PFSK-1 (cell line): Measurements from ENCODE around the gene FAM53B.

Experiments used
- FOXP2 ChIP-seq: optimal IDR thresholded peaks from 2 replicates; pipeline ENCODE3; 2011; ENCODE audit warnings: borderline replicate concordance, control low read depth, inconsistent platforms; ENCODE audit not compliant: insufficient read depth; ENCODE audit errors: extremely low read length, extremely low read depth
- POLR2AphosphoS5 ChIP-seq: IDR thresholded peaks from 2 replicates; pipeline ENCODE4 v1.6.1; 2012; ENCODE audit warnings: low read depth, mild to moderate bottlenecking, control low read depth, low read length, moderate library complexity
- SIN3A ChIP-seq: IDR thresholded peaks from 2 replicates; pipeline ENCODE4 v1.6.1; 2012; ENCODE audit warnings: mild to moderate bottlenecking, low read length, moderate library complexity, borderline replicate concordance; ENCODE audit not compliant: insufficient read depth
- TAF1 ChIP-seq: IDR thresholded peaks from 2 replicates; pipeline ENCODE4 v1.6.1; 2012; ENCODE audit warnings: low read length, control low read depth, borderline replicate concordance; ENCODE audit not compliant: insufficient read depth
- TF ChIP-seq, protein P1 (sequence below), 2 experiments: IDR thresholded peaks; 2 replicates each; pipeline versions ENCODE4 v1.6.1 to v1.8.0; 2011 to 2012; ENCODE audit warnings: low read depth in 2 of 2, low read length in 2 of 2, control low read depth in 1 of 2, inconsistent platforms in 1 of 2, mild to moderate bottlenecking in 1 of 2, moderate library complexity in 1 of 2; ENCODE audit not compliant: insufficient read depth in 1 of 2

Gene FAM53B

DNA sequence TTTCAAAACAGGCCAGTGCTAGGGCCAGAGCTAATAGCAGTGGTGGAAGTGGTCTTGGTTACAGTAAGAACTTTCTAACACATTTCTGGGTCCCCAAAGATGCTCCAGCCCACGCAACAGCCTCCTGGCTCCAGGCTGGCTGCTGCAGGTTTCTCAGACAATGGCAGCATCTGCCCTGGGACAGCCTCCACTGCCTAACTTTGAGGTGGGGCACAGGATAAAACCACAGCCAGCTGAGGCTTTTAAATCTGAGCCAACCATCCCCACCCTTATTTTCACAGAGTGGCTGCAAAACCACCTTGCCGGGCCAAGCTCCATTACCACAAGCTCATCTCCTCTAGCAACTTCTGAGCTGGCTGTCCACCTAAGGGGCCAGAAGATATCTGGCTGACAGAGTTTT lies 84.8 kb downstream of the FAM53B start:
- TF ChIP-seq TAF1 (no peak), FOXP2 (no peak), SIN3A (no peak), POLR2AphosphoS5 (no peak)
- TF ChIP-seq, protein P1, sequence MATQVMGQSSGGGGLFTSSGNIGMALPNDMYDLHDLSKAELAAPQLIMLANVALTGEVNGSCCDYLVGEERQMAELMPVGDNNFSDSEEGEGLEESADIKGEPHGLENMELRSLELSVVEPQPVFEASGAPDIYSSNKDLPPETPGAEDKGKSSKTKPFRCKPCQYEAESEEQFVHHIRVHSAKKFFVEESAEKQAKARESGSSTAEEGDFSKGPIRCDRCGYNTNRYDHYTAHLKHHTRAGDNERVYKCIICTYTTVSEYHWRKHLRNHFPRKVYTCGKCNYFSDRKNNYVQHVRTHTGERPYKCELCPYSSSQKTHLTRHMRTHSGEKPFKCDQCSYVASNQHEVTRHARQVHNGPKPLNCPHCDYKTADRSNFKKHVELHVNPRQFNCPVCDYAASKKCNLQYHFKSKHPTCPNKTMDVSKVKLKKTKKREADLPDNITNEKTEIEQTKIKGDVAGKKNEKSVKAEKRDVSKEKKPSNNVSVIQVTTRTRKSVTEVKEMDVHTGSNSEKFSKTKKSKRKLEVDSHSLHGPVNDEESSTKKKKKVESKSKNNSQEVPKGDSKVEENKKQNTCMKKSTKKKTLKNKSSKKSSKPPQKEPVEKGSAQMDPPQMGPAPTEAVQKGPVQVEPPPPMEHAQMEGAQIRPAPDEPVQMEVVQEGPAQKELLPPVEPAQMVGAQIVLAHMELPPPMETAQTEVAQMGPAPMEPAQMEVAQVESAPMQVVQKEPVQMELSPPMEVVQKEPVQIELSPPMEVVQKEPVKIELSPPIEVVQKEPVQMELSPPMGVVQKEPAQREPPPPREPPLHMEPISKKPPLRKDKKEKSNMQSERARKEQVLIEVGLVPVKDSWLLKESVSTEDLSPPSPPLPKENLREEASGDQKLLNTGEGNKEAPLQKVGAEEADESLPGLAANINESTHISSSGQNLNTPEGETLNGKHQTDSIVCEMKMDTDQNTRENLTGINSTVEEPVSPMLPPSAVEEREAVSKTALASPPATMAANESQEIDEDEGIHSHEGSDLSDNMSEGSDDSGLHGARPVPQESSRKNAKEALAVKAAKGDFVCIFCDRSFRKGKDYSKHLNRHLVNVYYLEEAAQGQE (IDR thresholded peaks at IDR 0.05; ENCODE audit: insufficient read depth in 1 of 2, low read depth in 2 of 2, low read length in 2 of 2) = no peak

DNA sequence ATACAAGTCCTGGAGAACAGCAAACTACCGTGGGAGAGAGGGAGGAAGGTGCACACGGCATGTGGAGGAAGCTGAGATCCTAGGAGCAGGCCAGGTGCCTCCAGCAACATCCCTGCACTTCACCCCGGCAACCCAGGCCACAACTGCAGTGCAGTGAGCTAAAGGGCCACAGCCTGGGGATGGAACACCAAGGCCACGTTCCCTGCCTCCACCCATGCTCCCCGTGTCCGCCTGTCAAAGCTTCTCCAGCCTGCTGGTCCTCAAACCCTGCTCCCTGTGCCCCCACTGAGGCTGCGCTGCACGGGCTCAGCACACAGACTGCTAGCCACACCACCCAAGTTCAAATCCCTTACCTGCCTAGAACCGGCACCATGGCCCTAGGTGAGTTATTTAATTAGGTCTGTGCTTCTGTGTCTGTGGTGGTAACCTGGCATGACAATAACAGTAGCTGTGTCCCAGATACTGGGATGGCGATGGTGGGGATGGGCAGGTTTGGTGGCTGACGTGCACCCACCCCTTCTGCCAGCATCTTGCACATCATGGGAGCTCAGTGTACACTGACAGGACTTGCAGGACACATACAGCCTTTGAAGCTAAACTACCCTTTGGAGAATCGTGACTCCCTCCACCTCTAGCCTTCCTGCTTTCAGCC lies 85.5 kb downstream of the FAM53B start:
- TF ChIP-seq FOXP2 = no peak
- no peak for TF ChIP-seq TAF1
- no peak for TF ChIP-seq POLR2AphosphoS5
- TF ChIP-seq, protein P1 (IDR thresholded peaks at IDR 0.05; ENCODE audit: insufficient read depth in 1 of 2, low read depth in 2 of 2, low read length in 2 of 2) = no peak
- TF ChIP-seq SIN3A = no peak

DNA sequence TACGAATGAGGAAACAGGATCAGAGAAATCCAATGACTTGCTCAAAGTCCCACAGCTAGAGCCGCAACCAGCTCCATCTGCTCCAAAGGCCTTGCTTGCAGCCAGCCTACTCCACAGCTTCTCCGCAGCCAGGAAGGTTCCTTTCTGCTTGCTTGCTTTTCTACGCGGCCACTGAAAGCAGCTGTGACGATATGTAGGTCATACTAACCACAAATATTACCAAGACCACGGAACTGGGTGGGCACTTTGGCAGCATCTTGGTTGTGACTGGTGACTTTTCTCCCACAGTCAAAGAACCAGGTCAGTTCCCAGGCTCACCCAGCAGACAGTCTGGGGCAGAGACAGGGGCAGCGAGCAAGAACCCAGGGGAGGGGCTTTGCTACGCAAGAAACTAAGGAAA lies 86.4 kb downstream of the FAM53B start:
- no peak for TF ChIP-seq FOXP2
- TF ChIP-seq, protein P1 (IDR thresholded peaks at IDR 0.05; ENCODE audit: insufficient read depth in 1 of 2, low read depth in 2 of 2, low read length in 2 of 2) = no peak
- no peak for TF ChIP-seq SIN3A
- no peak for TF ChIP-seq TAF1
- no peak for TF ChIP-seq POLR2AphosphoS5

DNA sequence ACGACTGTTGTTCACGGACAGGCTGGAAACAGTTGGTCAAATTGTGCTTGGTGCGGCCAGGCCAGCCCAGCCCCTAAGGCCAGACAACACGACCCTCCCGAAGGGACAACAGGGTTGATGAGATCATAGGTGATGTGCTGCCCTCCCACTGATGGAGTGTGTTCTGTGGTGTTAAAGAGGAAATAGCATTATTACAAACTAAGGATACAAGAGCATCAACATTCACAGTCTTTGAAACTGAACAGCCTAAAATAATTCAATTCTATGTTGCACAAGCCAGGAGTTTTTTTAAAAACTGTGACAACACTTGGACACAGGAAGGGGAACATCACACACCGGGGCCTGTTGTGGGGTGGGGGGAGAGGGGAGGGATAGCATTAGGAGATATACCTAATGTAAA lies 87.6 kb downstream of the FAM53B start:
- TF ChIP-seq FOXP2 (no peak), TAF1 (no peak), POLR2AphosphoS5 (no peak), SIN3A (no peak)
- TF ChIP-seq, protein P1 (IDR thresholded peaks at IDR 0.05; ENCODE audit: insufficient read depth in 1 of 2, low read depth in 2 of 2, low read length in 2 of 2) = no peak
